ENCODE measurements around the gene SCRN1. TPM values are rescaled to one million over a fixed set of nuclear protein-coding genes. Genes with fewer than 3 reads are reported as not detected.

Gene SCRN1
- total and polyA plus RNA-seq, 2 of the 13 experiments (the other 11 are each of a cell fraction or from before 2014, with no cell fraction given) = 43.2 to 49.8 TPM

GRCh38 chr7:29987083-29987482 lies 2.5 kb downstream of the SCRN1 start (continued):
- TF ChIP-seq MED1 (CRISPR knock-in tag; IDR thresholded peaks at IDR 0.05) (peak; percentile 28; the same call in 1 of the 2 replicates), BCL3 (CRISPR knock-in tag; IDR thresholded peaks at IDR 0.05) (no peak), ZNF354B (CRISPR knock-in tag; IDR thresholded peaks at IDR 0.05) (no peak), ZNF770 (CRISPR knock-in tag; IDR thresholded peaks at IDR 0.05) (no peak), ZNF878 (CRISPR knock-in tag; IDR thresholded peaks at IDR 0.05) (no peak), NCOA5 (CRISPR knock-in tag; IDR thresholded peaks at IDR 0.05) (no peak), RXRB (CRISPR knock-in tag; IDR thresholded peaks at IDR 0.05; ENCODE audit: borderline replicate concordance) (peak; percentile 77), MAF1 (CRISPR knock-in tag; IDR thresholded peaks at IDR 0.05; ENCODE audit: borderline replicate concordance) (no peak), KDM6A (CRISPR knock-in tag; IDR thresholded peaks at IDR 0.05; ENCODE audit: low read depth) (no peak), SRSF1 (optimal IDR thresholded peaks at IDR 0.05; ENCODE audit: low read depth, low read length) (no peak), ZNF136 (CRISPR knock-in tag; IDR thresholded peaks at IDR 0.05; ENCODE audit: low read depth) (no peak), TFDP2 (CRISPR knock-in tag; IDR thresholded peaks at IDR 0.05) (no peak), PRDM10 (CRISPR knock-in tag; IDR thresholded peaks at IDR 0.05; ENCODE audit: low read depth) (no peak), RFXANK (CRISPR knock-in tag; IDR thresholded peaks at IDR 0.05) (no peak), HOMEZ (CRISPR knock-in tag; IDR thresholded peaks at IDR 0.05; ENCODE audit: low read depth) (peak; percentile 41; the same call in 1 of the 2 replicates), FOXA1 (IDR thresholded peaks at IDR 0.05) (no peak), FOXA1 (CRISPR knock-in tag; IDR thresholded peaks at IDR 0.05) (0 out of 2 replicates have a peak, but pooled peaks have one; percentile 19), ZBTB7B (CRISPR knock-in tag; IDR thresholded peaks at IDR 0.05) (no peak), FOXP1 (IDR thresholded peaks at IDR 0.05) (no peak), FOXP1 (CRISPR knock-in tag; IDR thresholded peaks at IDR 0.05) (peak; percentile 35; the same call in 1 of the 2 replicates), RBAK (CRISPR knock-in tag; IDR thresholded peaks at IDR 0.05) (no peak), GATAD2A (CRISPR knock-in tag; IDR thresholded peaks at IDR 0.05) (peak; percentile 27; the same call in 1 of the 2 replicates)

Measured in HepG2 (cell line).